Measurements from ENCODE around the gene CBARP. TPM values are rescaled to one million over a fixed set of nuclear protein-coding genes. Genes with fewer than 3 reads are reported as not detected.

Gene CBARP
- total and polyA plus RNA-seq, 2 donors from 2014 or later = 1.0 to 1.1 TPM

- peak overlapping the region in 1 of 3 donors; percentile 46 for H3K9ac ChIP-seq (ENCODE audit: low read length in 3 of 3)
- H3K27me3 ChIP-seq (ENCODE audit: control insufficient read depth, insufficient read depth, low read length) = no peaks in the 10 kb centered on the region
- no peaks in the 10 kb centered on the region for H3K9me3 ChIP-seq (ENCODE audit: control insufficient read depth in 2 of 3, insufficient read depth in 1 of 3, low read length in 3 of 3)
- H3K4me3 ChIP-seq (ENCODE audit: low read length in 3 of 3) = peak overlapping the region in 1 of 3 donors; percentile 75
- peaks cover 0 to 52% (median 22%) of the 10 kb centered on the region in 3 donors for H3K4me1 ChIP-seq (ENCODE audit: control insufficient read depth in 2 of 3, insufficient read depth in 2 of 3, low read depth in 1 of 3, low read length in 3 of 3)
- FAIRE-seq (no peak), DNase-seq (peak in 1 of 5 donors; percentile 89)
- H3K27ac ChIP-seq (ENCODE audit: low read depth in 2 of 2, low read length in 2 of 2) = peak overlapping the region; percentile 98 to 99
- H3K36me3 ChIP-seq (ENCODE audit: control insufficient read depth in 2 of 3, insufficient read depth in 3 of 3, low read length in 3 of 3) = peaks cover 5 to 44% (median 17%) of the 10 kb centered on the region in 3 donors
- intact Hi-C loops (cut with DNase I) = no loop called here
- TF ChIP-seq, protein P1, sequence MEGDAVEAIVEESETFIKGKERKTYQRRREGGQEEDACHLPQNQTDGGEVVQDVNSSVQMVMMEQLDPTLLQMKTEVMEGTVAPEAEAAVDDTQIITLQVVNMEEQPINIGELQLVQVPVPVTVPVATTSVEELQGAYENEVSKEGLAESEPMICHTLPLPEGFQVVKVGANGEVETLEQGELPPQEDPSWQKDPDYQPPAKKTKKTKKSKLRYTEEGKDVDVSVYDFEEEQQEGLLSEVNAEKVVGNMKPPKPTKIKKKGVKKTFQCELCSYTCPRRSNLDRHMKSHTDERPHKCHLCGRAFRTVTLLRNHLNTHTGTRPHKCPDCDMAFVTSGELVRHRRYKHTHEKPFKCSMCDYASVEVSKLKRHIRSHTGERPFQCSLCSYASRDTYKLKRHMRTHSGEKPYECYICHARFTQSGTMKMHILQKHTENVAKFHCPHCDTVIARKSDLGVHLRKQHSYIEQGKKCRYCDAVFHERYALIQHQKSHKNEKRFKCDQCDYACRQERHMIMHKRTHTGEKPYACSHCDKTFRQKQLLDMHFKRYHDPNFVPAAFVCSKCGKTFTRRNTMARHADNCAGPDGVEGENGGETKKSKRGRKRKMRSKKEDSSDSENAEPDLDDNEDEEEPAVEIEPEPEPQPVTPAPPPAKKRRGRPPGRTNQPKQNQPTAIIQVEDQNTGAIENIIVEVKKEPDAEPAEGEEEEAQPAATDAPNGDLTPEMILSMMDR (IDR thresholded peaks at IDR 0.05; ENCODE audit: borderline replicate concordance, extremely low read depth, insufficient read depth) = no peak
Observed at GRCh38 chr19:1274852-1275259, 37.1 kb upstream of the CBARP start.

DNA sequence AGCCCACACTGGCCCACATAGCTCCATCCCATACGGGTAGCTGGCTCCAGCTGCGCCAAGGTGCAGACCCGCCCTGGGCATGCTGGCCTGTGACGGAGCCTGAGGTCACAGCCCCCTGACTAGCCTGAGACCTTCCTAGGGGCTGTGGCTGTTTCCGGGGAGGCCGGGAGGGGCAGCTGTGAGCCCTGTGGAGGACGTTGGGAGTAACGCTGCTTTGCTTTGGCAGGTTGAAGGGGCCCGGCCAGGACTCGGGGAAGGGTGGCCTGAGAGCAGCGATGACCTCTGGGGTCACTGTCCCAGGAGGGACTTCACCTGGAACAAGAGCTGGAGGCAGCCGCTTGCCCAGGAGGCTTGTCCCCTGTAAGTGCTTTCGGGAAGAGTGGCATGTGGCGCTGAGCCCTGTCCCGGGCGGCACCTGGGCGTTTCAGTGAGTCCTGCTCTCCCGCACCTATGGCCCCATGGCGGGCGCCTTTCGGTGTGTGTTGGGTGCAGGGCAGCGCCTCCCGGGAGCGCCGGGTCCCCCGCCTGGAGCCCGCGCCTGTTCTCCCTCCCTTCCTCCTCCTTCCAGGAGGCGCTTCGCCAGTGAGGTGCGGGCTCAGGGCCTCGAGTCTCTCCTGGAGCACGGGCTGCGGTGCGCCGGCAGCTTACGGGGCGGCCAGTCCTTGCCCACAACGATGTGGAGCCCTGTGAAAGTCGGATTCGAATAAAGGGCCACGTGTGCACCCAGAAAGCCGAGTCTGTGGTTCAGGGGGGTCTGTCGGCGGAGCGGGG is 36.5 kb upstream of the CBARP start:
- Histone ChIP-seq H3K9me3 (ENCODE audit: control insufficient read depth in 2 of 3, insufficient read depth in 1 of 3, low read length in 3 of 3) (no peaks in the 10 kb centered on the region), H3K36me3 (ENCODE audit: control insufficient read depth in 2 of 3, insufficient read depth in 3 of 3, low read length in 3 of 3) (peaks cover 5 to 42% (median 17%) of the 10 kb centered on the region in 3 donors), H3K4me1 (ENCODE audit: control insufficient read depth in 2 of 3, insufficient read depth in 2 of 3, low read depth in 1 of 3, low read length in 3 of 3) (peaks cover 0 to 54% (median 22%) of the 10 kb centered on the region in 3 donors), H3K27me3 (ENCODE audit: control insufficient read depth, insufficient read depth, low read length) (no peaks in the 10 kb centered on the region), H3K9ac (ENCODE audit: low read length in 3 of 3) (peak overlapping the region in 1 of 3 donors; percentile 46), H3K27ac (ENCODE audit: low read depth in 2 of 2, low read length in 2 of 2) (peak overlapping the region; percentile 98 to 99), H3K4me3 (ENCODE audit: low read length in 3 of 3) (peak overlapping the region in 1 of 3 donors; percentile 75)
- FAIRE-seq = no peak
- intact Hi-C loops (cut with DNase I) = no loop called here
- TF ChIP-seq, protein P1 (IDR thresholded peaks at IDR 0.05; ENCODE audit: borderline replicate concordance, extremely low read depth, insufficient read depth) = no peak
- DNase-seq = peak in 2 of 5 donors; percentile 78 to 88

- DNase-seq = no peak
- FAIRE-seq = no peak
- intact Hi-C loops (cut with DNase I) = no loop called here
- Histone ChIP-seq H3K36me3 (ENCODE audit: control insufficient read depth in 2 of 3, insufficient read depth in 3 of 3, low read length in 3 of 3) (peaks cover 5 to 35% (median 17%) of the 10 kb centered on the region in 3 donors), H3K9me3 (ENCODE audit: control insufficient read depth in 2 of 3, insufficient read depth in 1 of 3, low read length in 3 of 3) (no peaks in the 10 kb centered on the region), H3K27ac (ENCODE audit: low read depth in 2 of 2, low read length in 2 of 2) (peak overlapping the region in 1 of 2 donors; percentile 34), H3K27me3 (ENCODE audit: control insufficient read depth, insufficient read depth, low read length) (no peaks in the 10 kb centered on the region), H3K4me1 (ENCODE audit: control insufficient read depth in 2 of 3, insufficient read depth in 2 of 3, low read depth in 1 of 3, low read length in 3 of 3) (peaks cover 3 to 58% (median 26%) of the 10 kb centered on the region in 3 donors), H3K9ac (ENCODE audit: low read length in 3 of 3) (no peak overlapping the region), H3K4me3 (ENCODE audit: low read length in 3 of 3) (no peak overlapping the region)
- TF ChIP-seq, protein P1 (IDR thresholded peaks at IDR 0.05; ENCODE audit: borderline replicate concordance, extremely low read depth, insufficient read depth) = no peak
Observed at GRCh38 chr19:1273263-1274041, 35.6 kb upstream of the CBARP start.

All from kidney (tissue), 14 donors.